ENCODE measurements around the gene BFSP1. TPM values are rescaled to one million over a fixed set of nuclear protein-coding genes. Genes with fewer than 3 reads are reported as not detected.

BFSP1 gene
- polyA plus RNA-seq, 1 of the 3 experiments (the other 2 are of a cell fraction): 7.1 TPM

GRCh38 chr20:17510548-17510947, 20.6 kb downstream of the BFSP1 start:
- ChIA-PET POLR2A (no interaction called here), CTCF (interaction anchor here (0.7 to 1.6 kb wide), 3 partner anchors 12 to 107 kb away, joined by 3 to 4 read pairs (median 3); no protein-coding TSS in a partner anchor)
- Histone ChIP-seq H3K9ac (no peak overlapping the region), H2AFZ (ENCODE audit: low read depth) (no peak overlapping the region), H3K4me2 (no peak overlapping the region), H3K4me1 (ENCODE audit: control insufficient read depth in 1 of 2, insufficient read depth in 2 of 2, low read depth in 1 of 2, low read length in 1 of 2) (no peaks in the 10 kb centered on the region), H3K27me3 (ENCODE audit: insufficient read depth) (no peaks in the 10 kb centered on the region), H3K36me3 (replicated peaks in 1 of 2; ENCODE audit: control insufficient read depth in 1 of 2, insufficient read depth in 2 of 2, low read length in 1 of 2) (no peaks in the 10 kb centered on the region), H4K20me1 (ENCODE audit: insufficient read depth) (no peaks in the 10 kb centered on the region), H3K9me2 (no peaks in the 10 kb centered on the region), H3K9me3 (no peaks in the 10 kb centered on the region), H3F3A (replicated peaks; ENCODE audit: insufficient read depth) (no peaks in the 10 kb centered on the region), H3K79me2 (ENCODE audit: insufficient read depth) (no peaks in the 10 kb centered on the region), H3K27ac (ENCODE audit: low read depth in 2 of 2, low read length in 1 of 2) (no peak overlapping the region), H3K4me3 (ENCODE audit: low read depth in 2 of 2, low read length in 1 of 2) (no peak overlapping the region)
- 54% methylated on average over 4 of the region's 4 CpGs for WGBS (ENCODE audit: low lambda C conversion rate)
- DNase-seq: no peak
- TF ChIP-seq GABPA (IDR thresholded peaks at IDR 0.05; ENCODE audit: low read depth) (no peak), TAF1 (IDR thresholded peaks at IDR 0.05; ENCODE audit: borderline replicate concordance, low read depth, low read length) (no peak), POLR2AphosphoS5 (IDR thresholded peaks at IDR 0.05; ENCODE audit: low read depth, low read length) (no peak), RCOR1 (IDR thresholded peaks at IDR 0.05; ENCODE audit: low read length) (no peak), PBX3 (IDR thresholded peaks at IDR 0.05) (no peak), MEF2A (IDR thresholded peaks at IDR 0.05; ENCODE audit: borderline replicate concordance, low read depth) (no peak)

- 99% methylated on average over 12 of the region's 18 CpGs for WGBS (ENCODE audit: low lambda C conversion rate)
- POLR2A ChIA-PET: no interaction called here
- DNase-seq: no peak
These were observed 22.4 kb downstream of the BFSP1 start for GRCh38 chr20:17508756-17509155.

GRCh38 chr20:17507531-17507930, 23.6 kb downstream of the BFSP1 start:
- WGBS (ENCODE audit: low lambda C conversion rate): 80% methylated on average over 5 of the region's 5 CpGs
- no peaks in the 10 kb centered on the region for H3K27me3 ChIP-seq (ENCODE audit: insufficient read depth)
- DNase-seq: no peak
- no peaks in the 10 kb centered on the region for H3K9me3 ChIP-seq
- H3K4me3 ChIP-seq (ENCODE audit: low read depth in 2 of 2, low read length in 1 of 2): no peak overlapping the region
- H3K79me2 ChIP-seq (ENCODE audit: insufficient read depth): no peaks in the 10 kb centered on the region
- CTCF ChIA-PET: interaction anchor here (1.3 kb wide), 1 partner anchor 30 kb away, joined by 4 read pairs; no protein-coding TSS in a partner anchor
- H4K20me1 ChIP-seq (ENCODE audit: insufficient read depth): no peaks in the 10 kb centered on the region
- H3K36me3 ChIP-seq (replicated peaks in 1 of 2; ENCODE audit: control insufficient read depth in 1 of 2, insufficient read depth in 2 of 2, low read length in 1 of 2): no peaks in the 10 kb centered on the region
- H2AFZ ChIP-seq (ENCODE audit: low read depth): no peak overlapping the region
- no peak overlapping the region for H3K9ac ChIP-seq
- H3K27ac ChIP-seq (ENCODE audit: low read depth in 2 of 2, low read length in 1 of 2): no peak overlapping the region
- H3K4me1 ChIP-seq (ENCODE audit: control insufficient read depth in 1 of 2, insufficient read depth in 2 of 2, low read depth in 1 of 2, low read length in 1 of 2): peaks cover 0 to 9% of the 10 kb centered on the region in 2 experiments; a peak in 1 of 4 replicates
- POLR2A ChIA-PET: no interaction called here
- no peak overlapping the region for H3K4me2 ChIP-seq
- no peaks in the 10 kb centered on the region for H3F3A ChIP-seq (replicated peaks; ENCODE audit: insufficient read depth)
- H3K9me2 ChIP-seq: no peaks in the 10 kb centered on the region
- TF ChIP-seq YY1 (IDR thresholded peaks at IDR 0.05; ENCODE audit: low read depth) (no peak), NRF1 (IDR thresholded peaks at IDR 0.05; ENCODE audit: low read depth, low read length) (no peak), MXI1 (IDR thresholded peaks at IDR 0.05; ENCODE audit: low read depth, low read length) (no peak), ZBTB33 (IDR thresholded peaks at IDR 0.05; ENCODE audit: borderline replicate concordance, low read depth) (no peak), TEAD4 (IDR thresholded peaks at IDR 0.05; ENCODE audit: borderline replicate concordance, insufficient read depth) (no peak), RFX5 (IDR thresholded peaks at IDR 0.05; ENCODE audit: low read length) (no peak), FOSL2 (IDR thresholded peaks at IDR 0.05; ENCODE audit: borderline replicate concordance, low read depth) (no peak), RAD21 (IDR thresholded peaks at IDR 0.05; ENCODE audit: low read length) (no peak), NFIC (IDR thresholded peaks at IDR 0.05; ENCODE audit: borderline replicate concordance) (no peak), USF1 (IDR thresholded peaks at IDR 0.05; ENCODE audit: borderline replicate concordance, low read depth) (no peak)

More at GRCh38 chr20:17508756-17509155, 22.4 kb downstream of the BFSP1 start:
- TF ChIP-seq PBX3 (IDR thresholded peaks at IDR 0.05) (no peak), TCF12 (IDR thresholded peaks at IDR 0.05) (no peak)
- Histone ChIP-seq H3K4me1 (ENCODE audit: control insufficient read depth in 1 of 2, insufficient read depth in 2 of 2, low read depth in 1 of 2, low read length in 1 of 2) (peaks cover 0 to 9% of the 10 kb centered on the region in 2 experiments; a peak in 1 of 4 replicates), H3K79me2 (ENCODE audit: insufficient read depth) (no peaks in the 10 kb centered on the region), H3K4me3 (ENCODE audit: low read depth in 2 of 2, low read length in 1 of 2) (no peak overlapping the region), H3K4me2 (no peak overlapping the region), H4K20me1 (ENCODE audit: insufficient read depth) (no peaks in the 10 kb centered on the region), H3K9me3 (no peaks in the 10 kb centered on the region), H3F3A (replicated peaks; ENCODE audit: insufficient read depth) (no peaks in the 10 kb centered on the region), H3K9ac (no peak overlapping the region), H3K9me2 (no peaks in the 10 kb centered on the region), H3K36me3 (replicated peaks in 1 of 2; ENCODE audit: control insufficient read depth in 1 of 2, insufficient read depth in 2 of 2, low read length in 1 of 2) (no peaks in the 10 kb centered on the region), H2AFZ (ENCODE audit: low read depth) (no peak overlapping the region), H3K27me3 (ENCODE audit: insufficient read depth) (no peaks in the 10 kb centered on the region), H3K27ac (ENCODE audit: low read depth in 2 of 2, low read length in 1 of 2) (no peak overlapping the region)
- CTCF ChIA-PET: interaction anchor here (1.1 to 1.3 kb wide), 3 partner anchors 28 to 430 kb away, joined by 3 to 5 read pairs (median 4); no protein-coding TSS in a partner anchor

Measured in SK-N-SH (cell line).